GM21717 (cell line): ENCODE measurements around the gene PROCR.
"Not testable (repeated sequence)": the region's sequence is repeated elsewhere in the genome, so short reads cannot be mapped to it uniquely, and the experiment has no call there.

ENCODE experiments used
- ATAC-seq: cut with Tn5 transposase; IDR thresholded peaks from one replicate; pipeline ENCODE4 v1.9.1; 2021; ENCODE audit warnings: mild to moderate bottlenecking, moderate library complexity; ENCODE audit not compliant: unreplicated experiment

The PROCR gene

DNA sequence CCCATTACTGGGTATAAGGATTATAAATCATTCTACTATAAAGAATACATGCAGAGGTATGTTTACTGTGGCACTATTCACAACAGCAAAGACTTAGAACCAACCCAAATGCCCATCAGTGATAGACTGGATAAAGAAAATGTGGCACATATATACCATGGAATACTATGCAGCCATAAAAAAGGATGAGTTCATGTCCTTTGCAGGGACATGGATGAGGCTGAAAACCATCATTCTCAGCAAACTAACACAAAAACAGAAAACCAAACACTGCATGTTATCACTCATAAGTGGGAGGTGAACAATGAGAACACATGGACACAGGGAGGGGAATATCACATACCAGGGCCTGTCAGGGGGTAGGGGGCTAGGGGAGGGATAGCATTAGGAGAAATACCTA lies 7.3 kb upstream of the PROCR start:
- ATAC-seq: not testable (repeated sequence)

DNA sequence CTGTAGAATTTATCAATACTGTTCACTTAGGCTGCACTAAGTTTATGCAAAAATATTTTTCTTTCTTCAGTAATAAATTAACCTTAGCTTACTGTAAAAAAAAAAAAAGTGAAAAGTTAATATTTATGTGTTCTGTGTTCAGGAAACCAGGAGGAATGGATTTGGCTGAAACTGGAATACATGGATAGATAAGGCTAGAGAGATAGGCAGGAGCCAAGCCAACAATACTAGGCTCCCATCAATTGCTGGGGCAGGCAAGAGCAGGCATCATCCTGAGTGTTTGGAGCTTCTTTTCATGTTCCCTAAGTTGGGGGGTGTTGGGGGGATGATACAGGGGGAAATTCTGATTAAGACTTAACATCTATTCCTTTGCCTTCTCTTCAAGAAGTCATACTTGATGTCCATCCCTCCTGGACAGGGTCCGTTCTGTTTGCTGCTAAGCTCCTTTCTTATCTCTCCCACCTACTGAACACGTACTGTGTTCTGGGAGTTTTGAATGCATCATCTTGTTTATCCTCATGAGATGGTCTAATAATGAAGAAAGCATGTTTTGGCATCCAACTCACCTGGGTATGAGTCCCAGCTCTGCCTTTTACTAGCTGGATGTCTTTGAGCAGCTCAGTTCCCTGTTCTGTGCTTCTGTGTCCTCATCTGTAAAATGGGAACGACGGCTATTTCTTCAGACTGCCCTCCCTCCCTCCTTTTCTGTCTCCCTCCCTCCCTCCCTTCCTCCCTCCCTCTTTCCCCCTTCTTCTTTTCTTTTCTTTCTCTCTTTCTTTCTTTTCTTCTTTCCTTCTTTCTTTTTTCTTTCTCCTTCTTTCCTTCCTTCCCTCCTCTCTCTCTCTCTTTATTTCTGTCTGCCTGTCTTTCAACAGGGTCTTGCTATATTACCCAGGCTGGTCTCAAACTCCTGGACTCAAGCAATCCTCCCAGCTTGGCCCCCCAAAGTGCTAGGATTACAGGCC lies 6.4 kb upstream of the PROCR start:
- no peak for ATAC-seq

DNA sequence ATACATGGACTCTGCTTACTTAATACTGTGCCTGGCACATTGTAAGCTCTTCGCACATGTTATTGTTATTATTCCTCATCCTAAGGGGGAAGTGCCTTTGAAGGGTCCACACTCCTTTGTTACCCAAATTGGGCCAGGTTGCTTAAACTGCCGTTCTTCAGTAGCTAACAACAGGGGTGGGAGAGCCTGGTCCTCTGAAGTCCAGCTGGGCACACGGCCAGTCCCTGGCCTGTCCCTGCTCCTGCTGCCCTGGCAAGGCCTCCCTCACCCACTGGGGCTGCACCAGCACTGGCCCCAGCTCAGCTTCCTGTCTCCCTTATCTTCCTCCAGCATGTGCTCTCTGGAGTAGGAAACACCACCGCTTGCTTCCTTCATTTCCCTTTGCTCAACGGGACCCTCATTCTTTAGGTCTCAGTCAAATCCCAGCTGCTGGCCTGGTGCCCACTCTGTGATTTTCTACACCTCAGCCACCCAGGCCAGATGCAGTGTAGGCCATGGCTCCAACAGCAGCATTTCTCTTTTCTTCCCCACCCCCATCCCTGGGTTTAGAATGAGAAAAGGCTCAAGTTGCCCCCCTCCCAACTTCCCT lies 5.5 kb upstream of the PROCR start:
- no peak for ATAC-seq

DNA sequence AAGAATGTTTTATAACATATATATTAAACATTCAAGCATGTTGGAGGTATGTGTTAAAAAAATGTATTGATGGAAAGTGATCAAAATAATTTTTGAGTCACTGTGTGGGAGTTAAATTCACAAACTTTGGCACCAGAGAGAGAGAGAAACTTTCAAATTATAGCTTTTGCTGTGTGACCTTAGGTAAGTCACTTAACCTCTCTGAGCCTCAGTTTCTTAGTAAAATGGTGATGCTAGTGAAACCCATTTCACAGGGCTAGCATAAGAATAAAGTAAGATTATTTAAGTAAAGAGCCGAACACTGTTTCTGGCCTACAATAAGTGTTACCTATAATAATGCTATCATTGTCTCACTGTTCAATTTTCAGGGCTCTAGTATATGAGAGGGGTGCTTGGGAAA lies 4.1 kb upstream of the PROCR start:
- ATAC-seq: no peak

DNA sequence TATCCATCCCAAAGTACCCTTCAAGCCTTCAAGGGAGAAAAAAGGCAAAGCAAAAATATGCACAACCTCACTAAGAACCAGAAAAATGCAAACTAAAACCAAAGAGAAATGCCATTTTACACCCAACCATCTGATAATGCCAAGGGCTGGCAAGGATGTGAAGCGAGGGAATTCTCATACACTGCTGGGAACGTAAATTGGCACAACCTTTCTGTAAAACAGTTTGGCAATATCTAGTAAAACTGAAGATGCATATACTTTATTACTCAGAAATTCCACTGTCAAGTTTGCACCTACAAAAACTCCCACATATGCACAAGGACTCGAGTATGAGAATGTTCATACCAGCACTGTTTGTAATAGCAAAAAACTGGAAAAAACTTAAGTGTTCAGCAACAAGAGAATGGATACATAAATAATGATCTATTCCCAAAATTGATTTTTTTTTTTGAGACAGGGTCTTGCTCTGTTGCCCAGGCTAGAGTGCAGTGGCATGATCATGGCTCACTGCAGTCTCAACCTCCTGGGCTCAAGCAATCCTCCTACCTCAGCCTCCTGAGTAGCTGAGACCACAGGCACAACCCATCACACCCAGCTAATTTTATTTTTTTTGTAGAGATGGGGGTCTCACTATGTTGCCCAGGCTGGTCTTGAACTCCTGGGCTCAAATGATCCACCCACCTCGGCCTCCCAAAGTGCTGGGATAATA lies 3.0 kb upstream of the PROCR start:
- not testable (repeated sequence) for ATAC-seq

DNA sequence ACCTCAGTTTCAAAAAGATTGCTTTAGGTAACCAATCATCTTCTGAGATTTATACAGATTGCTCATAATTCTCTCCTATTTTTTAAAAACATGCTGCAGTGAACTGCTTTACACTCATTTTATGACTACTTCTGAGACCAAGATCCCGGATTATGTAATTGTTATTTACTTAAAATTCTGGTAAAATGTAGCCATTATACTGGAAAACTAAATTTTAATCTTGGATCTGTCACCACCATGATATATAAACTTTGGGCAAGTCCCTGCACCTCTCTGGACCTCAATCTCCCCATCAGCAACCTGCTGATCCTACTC lies 477 bp upstream of the PROCR start:
- no peak for ATAC-seq

DNA sequence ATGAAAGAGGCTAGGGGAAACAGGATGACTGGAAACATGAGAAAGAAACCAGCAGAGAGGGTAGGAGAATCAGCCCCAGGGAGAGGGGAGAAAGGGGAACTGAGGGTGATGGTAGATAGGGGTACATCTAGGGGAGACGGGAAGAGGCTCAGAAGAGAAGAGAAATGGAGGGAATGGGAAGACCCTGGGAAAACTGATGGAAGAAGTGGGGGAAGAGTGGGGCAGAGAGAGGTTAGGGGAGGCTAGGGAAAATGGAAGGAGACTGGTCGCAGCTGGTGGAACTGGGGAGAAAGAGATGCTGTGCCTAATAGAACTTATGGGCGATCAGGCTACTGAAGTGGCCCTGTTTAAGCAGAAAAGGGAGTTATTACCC lies 548 bp downstream of the PROCR start:
- ATAC-seq: no peak

DNA sequence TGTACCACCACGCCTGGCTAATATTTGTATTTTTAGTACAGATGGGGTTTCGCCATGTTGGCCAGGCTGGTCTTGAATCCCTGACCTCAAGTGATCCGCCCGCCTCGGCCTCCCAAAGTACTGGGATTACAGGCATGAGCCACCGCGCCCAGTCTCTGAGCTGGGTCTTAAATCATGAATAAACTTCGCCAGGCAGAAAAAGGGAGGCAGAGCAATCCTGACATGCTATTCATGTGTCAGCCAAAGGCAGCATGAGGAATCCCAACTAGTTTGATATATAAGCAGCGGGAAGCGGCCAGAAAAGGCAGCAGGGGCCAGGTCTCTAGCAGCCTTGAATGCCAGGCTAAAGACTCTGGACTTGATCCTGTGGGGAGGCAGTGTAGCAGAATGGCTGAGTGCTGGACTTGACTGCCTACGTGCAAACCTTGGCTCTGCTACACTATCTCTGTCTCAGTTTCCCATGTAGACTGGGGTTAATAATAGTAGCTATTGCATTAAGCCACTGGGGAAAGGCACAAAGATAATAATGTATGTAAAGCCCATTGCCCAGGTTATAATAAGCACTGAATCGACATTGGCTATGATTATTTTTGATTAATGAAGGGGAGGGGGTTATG lies 1.8 kb downstream of the PROCR start:
- no peak for ATAC-seq

DNA sequence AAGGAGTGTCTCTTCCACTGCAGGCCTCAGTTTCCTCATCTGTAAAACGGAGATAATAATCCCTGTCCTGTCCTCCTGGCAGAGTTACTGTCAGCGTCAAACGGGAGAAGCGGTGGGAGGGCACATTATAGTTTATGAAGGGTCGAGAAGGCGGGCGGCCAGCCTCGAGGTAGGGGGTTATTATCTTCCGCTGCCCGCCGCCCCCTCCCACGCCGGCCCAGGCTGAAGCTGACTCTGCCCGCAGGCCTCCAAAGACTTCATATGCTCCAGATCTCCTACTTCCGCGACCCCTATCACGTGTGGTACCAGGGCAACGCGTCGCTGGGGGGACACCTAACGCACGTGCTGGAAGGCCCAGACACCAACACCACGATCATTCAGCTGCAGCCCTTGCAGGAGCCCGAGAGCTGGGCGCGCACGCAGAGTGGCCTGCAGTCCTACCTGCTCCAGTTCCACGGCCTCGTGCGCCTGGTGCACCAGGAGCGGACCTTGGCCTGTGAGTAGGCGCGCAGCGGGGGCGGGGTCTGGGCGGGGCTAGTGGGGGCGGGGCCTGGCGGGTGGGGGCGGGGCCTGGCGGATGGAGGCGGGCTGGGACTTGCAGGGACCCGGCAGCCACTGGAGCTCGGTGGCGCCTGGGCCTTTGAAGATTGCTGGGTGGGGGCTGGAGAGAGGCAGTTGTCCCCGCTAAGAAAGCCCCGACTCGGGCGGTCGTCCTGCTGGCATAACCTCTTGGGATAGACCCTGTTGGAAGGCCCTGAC lies 2.8 kb downstream of the PROCR start:
- no peak for ATAC-seq

DNA sequence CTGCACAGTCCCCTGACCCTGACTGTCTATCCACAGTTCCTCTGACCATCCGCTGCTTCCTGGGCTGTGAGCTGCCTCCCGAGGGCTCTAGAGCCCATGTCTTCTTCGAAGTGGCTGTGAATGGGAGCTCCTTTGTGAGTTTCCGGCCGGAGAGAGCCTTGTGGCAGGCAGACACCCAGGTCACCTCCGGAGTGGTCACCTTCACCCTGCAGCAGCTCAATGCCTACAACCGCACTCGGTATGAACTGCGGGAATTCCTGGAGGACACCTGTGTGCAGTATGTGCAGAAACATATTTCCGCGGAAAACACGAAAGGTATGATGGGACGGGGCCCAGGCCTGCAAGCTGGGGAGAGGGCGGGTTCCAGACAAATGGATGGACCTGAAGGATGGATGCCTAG lies 4.3 kb downstream of the PROCR start:
- no peak for ATAC-seq

DNA sequence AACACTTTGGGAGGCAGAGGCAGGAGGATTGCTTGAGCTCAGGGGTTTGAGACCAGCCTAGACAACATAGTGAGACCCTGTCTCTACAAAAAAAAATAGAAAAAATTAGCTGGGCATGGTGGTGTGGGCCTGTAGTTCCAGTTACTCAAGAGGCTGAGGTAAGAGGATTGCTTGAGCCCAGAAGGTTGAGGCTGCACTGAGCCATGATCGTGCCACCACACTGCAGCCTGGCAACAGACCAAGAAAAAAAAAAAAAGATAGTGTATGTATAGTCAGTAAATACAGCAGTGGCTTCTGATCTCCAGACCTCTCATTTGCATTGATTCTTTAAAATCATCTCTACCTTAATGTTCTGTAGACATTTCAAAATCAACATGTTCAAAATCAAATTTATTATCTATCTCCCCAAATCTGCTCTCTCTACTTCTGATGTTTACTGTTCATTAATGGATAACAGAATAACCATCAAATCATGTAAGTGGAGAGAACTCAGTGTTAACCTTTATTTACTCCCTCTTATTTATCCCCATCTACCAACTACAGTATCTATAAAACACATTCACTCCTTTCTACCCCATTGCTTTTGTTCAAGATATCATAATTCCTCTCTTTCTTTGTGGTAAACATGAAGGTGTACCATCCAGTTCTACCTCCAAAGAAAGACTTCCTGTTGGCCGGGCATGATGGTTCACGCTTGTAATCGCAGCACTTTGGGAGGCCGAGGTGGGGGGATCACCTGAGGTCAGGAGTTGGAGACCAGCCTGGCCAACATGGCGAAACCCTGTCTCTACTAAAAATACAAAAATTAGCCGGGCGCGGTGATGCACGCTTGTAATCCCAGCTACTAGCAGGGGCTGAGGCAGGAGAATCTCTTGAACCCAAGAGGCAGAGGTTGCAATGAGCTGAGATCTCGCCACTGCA lies 7.7 kb downstream of the PROCR start:
- no peak for ATAC-seq

DNA sequence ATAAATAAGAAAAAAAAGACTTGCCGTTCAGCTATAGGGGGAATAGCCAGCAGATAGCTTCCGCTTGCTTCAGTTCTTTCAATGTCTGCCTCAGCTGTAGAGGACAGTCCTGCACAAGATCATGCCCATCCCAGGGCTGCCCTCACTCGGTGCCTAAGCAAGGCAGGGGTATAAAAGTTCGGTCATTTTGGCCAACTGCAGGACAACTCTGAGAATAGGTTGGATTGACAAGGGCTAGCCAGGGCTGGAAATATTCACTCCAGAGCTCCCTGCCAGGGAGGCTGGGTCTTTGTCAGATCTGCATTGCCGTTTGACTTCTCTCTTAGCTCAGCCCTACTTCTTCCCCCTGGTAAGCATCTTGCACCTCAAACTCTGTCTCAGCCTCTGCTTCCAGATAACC lies 8.4 kb downstream of the PROCR start:
- no peak for ATAC-seq

DNA sequence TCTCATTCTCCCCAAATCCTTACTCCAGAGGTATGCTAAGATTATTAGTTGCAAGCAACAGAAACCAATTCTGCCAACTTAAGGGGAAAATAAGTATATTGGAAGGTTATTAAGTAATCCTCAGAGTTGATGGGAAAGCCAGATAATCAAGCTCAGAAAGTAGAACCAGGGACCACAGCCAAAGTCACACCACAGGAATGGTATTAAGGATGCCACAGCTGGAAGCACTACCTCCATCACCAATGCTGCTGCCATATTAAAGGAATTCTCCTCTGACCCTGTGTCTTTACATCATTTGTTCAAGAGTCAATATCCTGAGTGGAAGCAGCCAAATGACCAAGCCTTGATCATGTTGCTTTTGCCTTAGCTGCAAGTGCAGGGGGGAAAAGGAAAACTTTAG lies 9.9 kb downstream of the PROCR start:
- ATAC-seq: no peak

DNA sequence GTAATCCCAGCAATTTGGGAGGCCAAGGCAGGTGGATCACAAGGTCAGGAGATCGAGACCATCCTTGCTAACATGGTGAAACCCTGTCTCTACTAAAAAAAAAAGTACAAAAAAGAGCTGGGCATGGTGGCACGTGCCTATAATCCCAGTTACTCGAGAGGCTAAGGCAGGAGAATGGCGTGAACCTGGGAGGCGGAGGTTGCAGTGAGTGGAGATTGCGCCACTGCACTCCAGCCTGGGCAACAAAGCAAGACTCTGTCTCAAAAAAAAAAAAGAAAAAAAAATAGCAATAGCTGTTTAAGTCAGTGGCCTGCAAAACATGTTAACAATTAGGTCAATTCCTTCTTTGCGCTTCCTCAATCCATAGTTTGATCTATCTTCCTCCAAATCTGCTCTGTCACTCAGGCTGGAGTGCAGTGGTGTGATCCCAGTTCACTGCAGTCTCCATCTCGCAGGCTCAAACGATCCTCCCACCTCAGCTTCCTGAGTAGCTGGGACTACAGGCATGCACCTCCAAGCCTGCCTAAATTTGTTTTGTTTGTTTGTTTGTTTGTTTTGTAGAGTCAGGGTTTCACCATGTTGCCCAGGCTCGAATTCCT lies 14.9 kb downstream of the PROCR start:
- ATAC-seq: not testable (repeated sequence)

DNA sequence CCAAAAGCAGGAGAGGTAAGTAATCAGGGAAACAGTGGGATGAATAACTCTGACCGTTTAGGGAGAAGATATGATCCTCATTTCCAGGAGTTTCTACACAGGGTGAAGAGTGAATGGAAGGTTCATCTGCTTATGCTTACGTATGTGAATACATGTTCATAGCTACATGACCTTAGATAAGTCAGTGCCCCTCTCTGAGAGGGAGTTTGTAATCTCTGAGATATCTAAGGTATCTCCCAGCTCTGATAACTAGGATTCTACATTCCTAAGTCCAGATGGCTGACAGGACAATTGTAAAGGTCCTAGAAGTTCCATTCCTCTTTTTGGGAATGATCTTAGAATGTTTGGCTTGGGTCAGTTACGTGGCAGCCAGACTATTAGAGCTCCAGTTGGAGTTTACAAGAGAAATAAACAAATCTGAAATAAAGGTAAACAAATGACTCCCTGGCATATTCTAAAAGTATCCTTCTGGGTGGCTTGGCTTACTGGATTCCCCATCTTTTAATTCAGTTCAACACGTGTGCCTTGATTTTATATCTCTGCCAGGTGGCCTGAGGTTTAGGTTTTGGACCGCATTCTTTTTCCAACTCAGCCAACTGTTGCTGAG lies 15.8 kb downstream of the PROCR start:
- ATAC-seq: no peak

DNA sequence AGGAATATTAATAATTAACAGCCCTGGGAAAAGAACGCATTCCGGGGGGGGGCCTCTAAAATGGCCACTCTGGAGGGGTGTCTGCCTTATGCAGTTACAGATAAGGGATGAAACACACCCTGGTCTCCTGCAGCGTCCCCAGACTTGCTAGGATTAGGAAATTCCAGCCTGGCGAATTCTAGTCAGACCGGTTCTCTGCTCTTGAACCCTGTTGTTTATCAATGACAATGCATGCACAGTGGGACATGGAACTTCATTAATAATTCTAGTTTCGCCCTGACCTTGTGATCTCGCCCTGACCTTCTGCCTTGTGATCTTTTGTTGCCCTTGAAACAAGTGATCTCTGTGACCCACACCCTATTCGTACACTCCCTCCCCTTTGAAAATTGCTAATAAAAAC lies 17.4 kb downstream of the PROCR start:
- not testable (repeated sequence) for ATAC-seq

DNA sequence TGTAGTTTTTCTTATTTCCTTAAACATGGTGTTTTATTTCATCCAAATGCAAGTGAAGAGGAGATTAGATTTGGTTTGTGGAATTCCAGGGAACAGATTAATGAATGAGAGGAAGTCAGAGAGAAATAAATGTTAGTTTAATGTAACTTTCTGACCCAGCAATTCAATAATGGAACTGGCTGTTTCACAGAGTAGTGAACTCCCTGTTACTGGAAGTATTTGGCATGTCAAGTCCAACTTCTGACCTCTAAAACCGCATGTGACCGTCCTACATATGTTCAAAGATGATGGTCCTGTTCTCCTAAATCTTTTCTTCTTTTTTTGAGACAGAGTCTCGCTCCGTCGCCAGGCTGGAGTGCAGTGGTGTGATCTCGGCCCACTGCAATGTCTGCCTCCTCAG lies 18.7 kb downstream of the PROCR start:
- ATAC-seq: no peak

DNA sequence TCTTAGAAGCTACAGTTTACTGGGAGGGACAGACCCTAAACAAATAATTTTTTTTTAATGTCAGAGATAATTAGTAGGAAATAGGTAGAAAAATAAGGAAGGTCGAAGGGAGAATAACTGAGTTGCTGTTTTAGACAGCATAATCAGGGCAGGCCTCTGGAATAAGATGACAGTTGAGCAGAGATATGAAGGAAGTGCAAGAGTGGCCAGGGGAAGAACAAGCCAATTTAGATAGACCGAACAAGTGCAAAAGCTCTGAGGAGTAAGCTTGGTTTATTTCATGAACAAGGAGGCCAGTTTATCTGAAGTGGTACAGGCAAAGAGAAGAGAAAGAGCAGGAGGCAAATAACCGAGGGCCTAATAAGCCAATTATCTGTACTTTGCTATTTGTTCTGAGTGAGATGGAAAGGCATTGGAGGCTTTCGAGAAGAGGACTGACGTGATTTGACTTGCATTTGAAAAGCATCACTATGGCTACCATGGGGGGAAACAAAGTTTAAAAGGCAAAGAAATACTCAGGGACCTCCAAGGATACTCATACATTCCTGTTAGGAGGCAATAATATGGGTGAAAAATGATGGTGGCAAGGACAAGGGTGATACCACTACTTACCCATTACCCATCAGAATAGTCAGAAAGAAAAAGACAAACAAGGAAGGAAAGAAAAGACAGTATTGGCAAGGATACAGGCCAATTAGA lies 19.7 kb downstream of the PROCR start:
- ATAC-seq: no peak
